HCT116 (cell line): Measurements from ENCODE around the gene UFSP2. TPM values are rescaled to one million over a fixed set of nuclear protein-coding genes. Genes with fewer than 3 reads are reported as not detected.

Experiments
- ATAC-seq: fragments of 200-7000 bp; cut with Tn5 transposase; 2 replicates; pipeline ENCODE4 v1.9.1; 2020; ENCODE audit warnings: mild to moderate bottlenecking, moderate library complexity
- BruUV-seq: library from RNA; stranded (reverse); fragments of 400-500 nt; replicated peaks from 2 replicates; lab custom pipeline; 2021; lab: Mats Ljungman, UMichigan
- CTCF ChIA-PET: fragments of 300-600 bp; sonication (Branson Sonifier 250); formaldehyde crosslinking; loops from one replicate; lab custom pipeline; 2021; ENCODE audit warnings: antibody characterized with exemption; lab: Charles Lee
- POLR2A ChIA-PET: fragments of 300-600, 350-600 bp; sonication (Branson Sonifier 250); formaldehyde crosslinking; loops from one replicate; lab custom pipeline; 2021; ENCODE audit warnings: antibody characterized with exemption; lab: Charles Lee
- RAD21 ChIA-PET, 2 experiments: fragments of 300-600 bp; sonication (Branson Sonifier 250); formaldehyde crosslinking; loops; one replicate each; lab custom pipeline; 2023; ENCODE audit warnings: low total read pairs in 2 of 2; ENCODE audit not compliant: uncharacterized antibody in 2 of 2, unreplicated experiment in 2 of 2, low non-redundant PET in 1 of 2; lab: Charles Lee
- DNase-seq: peaks from one replicate; pipeline ENCODE4 v3.0.0-alpha.2; 2010; ENCODE audit warnings: low read depth, low spot score
- H2AFZ ChIP-seq: fragments of 200-600 bp; shearing (Covaris generic), sonication (generic); 2 replicates; pipeline ENCODE4 v1.6.1; 2017; ENCODE audit warnings: low read depth, mixed run types, mixed read lengths, antibody characterized with exemption, low read length; ENCODE audit not compliant: poor library complexity, severe bottlenecking
- H3K27ac ChIP-seq: 2 replicates; pipeline ENCODE4 v1.5.1; 2012; ENCODE audit warnings: low read depth, low read length
- H3K27me3 ChIP-seq: fragments of 200-600 bp; sonication (generic); 2 replicates; pipeline ENCODE4 v1.6.1; 2016; ENCODE audit warnings: mixed run types, low read length, mixed read lengths; ENCODE audit not compliant: insufficient read depth
- H3K36me3 ChIP-seq, 2 experiments: fragments of 200-500 bp in 1 of 2; fragments of 200-600 bp in 1 of 2; sonication (Bioruptor generic) in 1 of 2; sonication (generic) in 1 of 2; 2 replicates each; pipeline versions ENCODE4 v1.5.1 to v1.6.1; 2014 to 2016; ENCODE audit warnings: low read length in 2 of 2, inconsistent platforms in 1 of 2, mixed read lengths in 1 of 2, mixed run types in 1 of 2; ENCODE audit not compliant: insufficient read depth in 2 of 2, control insufficient read depth in 1 of 2
- H3K4me1 ChIP-seq, 2 experiments: fragments of 200-600 bp in 1 of 2; sonication (generic) in 1 of 2; 2 replicates each; pipeline versions ENCODE4 v1.5.1 to v1.6.1; 2012 to 2017; ENCODE audit warnings: low read length in 2 of 2, inconsistent platforms in 1 of 2, mild to moderate bottlenecking in 1 of 2, mixed read lengths in 1 of 2, mixed run types in 1 of 2, moderate library complexity in 1 of 2; ENCODE audit not compliant: insufficient read depth in 2 of 2, control insufficient read depth in 1 of 2
- H3K4me2 ChIP-seq: fragments of 200-600 bp; sonication (generic); 2 replicates; pipeline ENCODE4 v1.6.1; 2017; ENCODE audit warnings: mixed run types, low read length, mixed read lengths
- H3K4me3 ChIP-seq, 2 experiments: fragments of 200-600 bp in 1 of 2; sonication (generic) in 1 of 2; replicated peaks in 1 of 2; 2 replicates each; pipeline ENCODE4 v1.5.1; 2011 to 2016; ENCODE audit warnings: low read length in 2 of 2, control low read depth in 1 of 2, low read depth in 1 of 2, mild to moderate bottlenecking in 1 of 2, mixed read lengths in 1 of 2, mixed run types in 1 of 2
- H3K79me2 ChIP-seq: fragments of 200-600 bp; sonication (generic); 2 replicates; pipeline ENCODE4 v1.6.1; 2017; ENCODE audit warnings: mild to moderate bottlenecking, mixed run types, low read length, moderate library complexity, mixed read lengths; ENCODE audit not compliant: insufficient read depth
- H3K9ac ChIP-seq: fragments of 200-600 bp; sonication (generic); 2 replicates; pipeline ENCODE4 v1.6.1; 2016; ENCODE audit warnings: low read length, mixed read lengths
- H3K9me2 ChIP-seq: fragments of 200-600 bp; sonication (generic), shearing (Covaris generic); 2 replicates; pipeline ENCODE4 v1.6.1; 2017; ENCODE audit warnings: mixed run types, mild to moderate bottlenecking, moderate library complexity; ENCODE audit not compliant: insufficient read depth
- H3K9me3 ChIP-seq, 2 experiments: fragments of 200-500 bp in 1 of 2; fragments of 200-600 bp in 1 of 2; sonication (Bioruptor generic) in 1 of 2; sonication (generic) in 1 of 2; 2 replicates each; pipeline ENCODE4 v1.6.1; 2014 to 2017; ENCODE audit warnings: low read length in 2 of 2, mixed read lengths in 2 of 2, inconsistent platforms in 1 of 2, low read depth in 1 of 2, mild to moderate bottlenecking in 1 of 2, mixed run types in 1 of 2, moderate library complexity in 1 of 2; ENCODE audit not compliant: control insufficient read depth in 1 of 2, insufficient read depth in 1 of 2
- H4K20me1 ChIP-seq: fragments of 200-600 bp; sonication (generic), shearing (Covaris generic); 2 replicates; pipeline ENCODE4 v1.6.1; 2017; ENCODE audit warnings: mixed run types, mild to moderate bottlenecking, moderate library complexity; ENCODE audit not compliant: insufficient read depth
- CBX3 ChIP-seq: IDR thresholded peaks from 2 replicates; pipeline ENCODE4 v1.6.1; 2012; ENCODE audit warnings: low read depth
- ELF1 ChIP-seq: IDR thresholded peaks from 2 replicates; pipeline ENCODE4 v1.6.1; 2012; ENCODE audit warnings: low read depth, borderline replicate concordance
- POLR2AphosphoS5 ChIP-seq: IDR thresholded peaks from 2 replicates; pipeline ENCODE4 v1.6.1; 2011; ENCODE audit warnings: mild to moderate bottlenecking, low read depth, low read length, moderate library complexity
- SIN3A ChIP-seq: IDR thresholded peaks from 2 replicates; pipeline ENCODE4 v1.6.1; 2012; ENCODE audit warnings: low read depth
- SRF ChIP-seq: IDR thresholded peaks from 2 replicates; pipeline ENCODE4 v1.6.1; 2012; ENCODE audit warnings: low read depth
- TCF7L2 ChIP-seq: IDR thresholded peaks from 2 replicates; pipeline ENCODE4 v1.7.0; 2011; ENCODE audit warnings: borderline replicate concordance, inconsistent platforms; ENCODE audit not compliant: insufficient read depth, insufficient read length; ENCODE audit errors: extremely low read depth
- intact Hi-C: fragments of 100-400 bp; cut with micrococcal nuclease; formaldehyde crosslinking; loops from 2 replicates; pipeline ENCODE4 v1.10.0; 2022
- total RNA-seq: library from RNA; stranded (reverse); gene quantifications from one replicate; pipeline ENCODE4 v1.2.1, GENCODE V29; 2021; ENCODE audit not compliant: unreplicated experiment
- TF ChIP-seq, protein P1 (sequence below): IDR thresholded peaks from 2 replicates; pipeline ENCODE4 v1.6.1; 2011; ENCODE audit warnings: mild to moderate bottlenecking, low read length, moderate library complexity; ENCODE audit not compliant: insufficient replicate concordance; ENCODE audit errors: extremely low read depth

Gene UFSP2
- total RNA-seq, 1 experiment from 2014 or later = 29.4 TPM

DNA sequence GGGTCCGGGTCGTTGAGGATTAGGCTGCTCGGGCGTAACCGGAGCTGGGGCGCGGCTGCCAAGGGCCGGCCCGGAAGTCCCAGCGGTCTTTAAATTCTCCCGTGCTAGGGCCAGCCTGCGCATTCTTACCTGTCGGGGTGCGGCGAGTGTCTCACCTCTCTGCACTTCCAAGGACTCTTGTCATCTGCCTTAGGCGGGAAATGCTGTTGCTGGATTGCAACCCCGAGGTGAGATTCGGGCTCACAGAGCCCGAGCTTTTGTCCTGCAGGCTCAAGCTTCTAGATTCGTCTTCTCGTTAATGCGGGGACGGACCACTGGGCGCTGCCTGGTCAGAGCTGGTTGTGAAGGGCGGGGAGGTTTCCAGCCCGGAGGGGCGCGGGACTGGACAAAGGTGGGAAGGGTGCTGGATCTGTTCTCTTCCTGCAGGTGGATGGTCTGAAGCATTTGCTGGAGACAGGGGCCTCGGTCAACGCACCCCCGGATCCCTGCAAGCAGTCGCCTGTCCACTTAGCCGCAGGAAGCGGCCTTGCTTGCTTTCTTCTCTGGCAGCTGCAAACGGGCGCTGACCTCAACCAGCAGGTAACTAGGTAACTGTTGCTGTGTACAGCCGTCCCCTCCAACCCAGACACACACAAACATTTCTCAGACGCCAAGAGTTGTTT is 28.9 kb downstream of the UFSP2 start, which contains the start of gene ANKRD37:
Gene ANKRD37 (plus strand): TSS at position 118 of the 662 bp plus-strand sequence. CDS start 83 bp downstream, at position 201.
- Histone ChIP-seq H3K9me2 (no peaks in the 10 kb centered on the region), H3K36me3 (peaks cover 7 to 12% of the 10 kb centered on the region in 2 experiments; a peak in 2 of 4 replicates), H3K9me3 (no peaks in the 10 kb centered on the region), H3K4me1 (peaks cover 11 to 29% of the 10 kb centered on the region in 2 experiments), H3K4me3 (peak within 1 kb of the TSS; percentile 57 to 61), H3K27ac (peak within 1 kb of the TSS; percentile 90), H3K9ac (peak within 1 kb of the TSS; percentile 75), H3K27me3 (no peaks in the 10 kb centered on the region), H4K20me1 (no peaks in the 10 kb centered on the region), H3K79me2 (no peaks in the 10 kb centered on the region), H3K4me2 (peak within 1 kb of the TSS; percentile 86), H2AFZ (peak within 1 kb of the TSS; percentile 5)
- TF ChIP-seq SIN3A (peak; percentile 99), TCF7L2 (no peak), POLR2AphosphoS5 (peak; percentile 91), ELF1 (0 out of 2 replicates have a peak, but pooled peaks have one; percentile 30), CBX3 (0 out of 2 replicates have a peak, but pooled peaks have one; percentile 7), SRF (peak; percentile 21; the same call in 1 of the 2 replicates)
- TF ChIP-seq, protein P1, sequence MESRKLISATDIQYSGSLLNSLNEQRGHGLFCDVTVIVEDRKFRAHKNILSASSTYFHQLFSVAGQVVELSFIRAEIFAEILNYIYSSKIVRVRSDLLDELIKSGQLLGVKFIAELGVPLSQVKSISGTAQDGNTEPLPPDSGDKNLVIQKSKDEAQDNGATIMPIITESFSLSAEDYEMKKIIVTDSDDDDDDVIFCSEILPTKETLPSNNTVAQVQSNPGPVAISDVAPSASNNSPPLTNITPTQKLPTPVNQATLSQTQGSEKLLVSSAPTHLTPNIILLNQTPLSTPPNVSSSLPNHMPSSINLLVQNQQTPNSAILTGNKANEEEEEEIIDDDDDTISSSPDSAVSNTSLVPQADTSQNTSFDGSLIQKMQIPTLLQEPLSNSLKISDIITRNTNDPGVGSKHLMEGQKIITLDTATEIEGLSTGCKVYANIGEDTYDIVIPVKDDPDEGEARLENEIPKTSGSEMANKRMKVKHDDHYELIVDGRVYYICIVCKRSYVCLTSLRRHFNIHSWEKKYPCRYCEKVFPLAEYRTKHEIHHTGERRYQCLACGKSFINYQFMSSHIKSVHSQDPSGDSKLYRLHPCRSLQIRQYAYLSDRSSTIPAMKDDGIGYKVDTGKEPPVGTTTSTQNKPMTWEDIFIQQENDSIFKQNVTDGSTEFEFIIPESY = no peak
- intact Hi-C loops = loop anchor here (2.0 to 5.0 kb wide), 2 partner anchors 195 to 200 kb away; partner anchors contain the start of gene CFAP97
- RAD21 ChIA-PET = no interaction called here
- CTCF ChIA-PET = interaction anchor here (1.0 kb wide), 1 partner anchor 392 kb away, joined by 3 read pairs; no protein-coding TSS in a partner anchor
- DNase-seq (no peak), ATAC-seq (peak; percentile 15)
- POLR2A ChIA-PET = interaction anchor here (0.7 to 1.6 kb wide), 4 partner anchors 13 to 202 kb away, joined by 3 to 4 read pairs (median 4); partner anchors contain the start of gene UFSP2
- no TSS peak for BruUV-seq
